Right lobe of liver (tissue), 6 donors: ENCODE data around the gene FLVCR2. TPM values are rescaled to one million over a fixed set of nuclear protein-coding genes. Genes with fewer than 3 reads are reported as not detected.

Experiments used
- ATAC-seq, 4 donors: fragments of 200-7000 bp; cut with Tn5 transposase; one replicate each; pipeline ENCODE4 v1.9.1; 2020; ENCODE audit warnings: mild to moderate bottlenecking in 4 of 4, moderate library complexity in 4 of 4
- DNase-seq, 3 donors: peaks; one replicate each; pipeline ENCODE4 v3.0.0-alpha.2; 2020
- H3K27ac ChIP-seq, 3 donors: fragments of 200-600 bp; one replicate each; pipeline ENCODE4 v1.8.0; 2022
- H3K27me3 ChIP-seq, 2 donors: fragments of 200-600 bp; one replicate each; pipeline ENCODE4 v1.8.0; 2022
- H3K36me3 ChIP-seq, 4 donors: fragments of 200-600 bp; sonication (generic) in 1 of 4; one replicate each; pipeline versions ENCODE4 v1.5.1 to v1.8.0; 2017 to 2022; ENCODE audit warnings: control low read depth in 1 of 4
- H3K4me1 ChIP-seq, 4 donors: fragments of 200-600 bp; sonication (generic) in 1 of 4; one replicate each; pipeline versions ENCODE4 v1.5.1 to v1.8.0; 2017 to 2022; ENCODE audit warnings: control low read depth in 1 of 4
- H3K4me3 ChIP-seq, 3 donors: fragments of 200-600 bp; one replicate each; pipeline ENCODE4 v1.8.0; 2022
- H3K9me3 ChIP-seq, 4 donors: fragments of 200-600 bp; sonication (generic) in 1 of 4; one replicate each; pipeline versions ENCODE4 v1.5.1 to v1.8.0; 2017 to 2022; ENCODE audit warnings: control low read depth in 1 of 4
- POLR2A ChIP-seq: fragments of 450-650 bp; IDR thresholded peaks from one replicate; pipeline ENCODE4 v1.6.1; 2017; ENCODE audit warnings: antibody characterized with exemption, mild to moderate bottlenecking
- WGBS: methylation state at CpG from one replicate; pipeline ENCODE4 v1.1.6; 2018; ENCODE audit warnings: low coverage, low lambda C conversion rate; ENCODE audit not compliant: insufficient coverage; ENCODE audit errors: missing lambda C conversion rate; 5-methylcytosine and 5-hydroxymethylcytosine counted together
- intact Hi-C, 2 donors: fragments of 100-400 bp; cut with DNase I; formaldehyde crosslinking; loops; one replicate each; pipeline versions ENCODE4 v1.11.2 to v1.14.1; 2022
- total RNA-seq, 6 experiments: library from RNA; depleted of rRNA in 2 of 6; stranded (reverse); fragments of >200 nt in 2 of 6; fragmentation: NEBNext Ultra II Directional in 3 of 6; extraction: Animal tissue kit (Norgen Biotek cat#: 25700) in 3 of 6; gene quantifications; one replicate each; pipeline versions ENCODE4 v1.1.0 to v1.2.4, GENCODE V29; 2016 to 2023
- TF ChIP-seq, protein P1 (sequence below), 4 donors: fragments of 200-600 bp in 3 of 4; fragments of 450-650 bp in 1 of 4; IDR thresholded peaks; one replicate each; pipeline versions ENCODE4 v1.5.1 to v1.8.0; 2016 to 2022; ENCODE audit warnings: antibody characterized with exemption in 4 of 4, mild to moderate bottlenecking in 2 of 4
- donor health status: DM: no; HTN: yes; CAD: no.
- donor health status: DM: no; HTN: no; CAD: no.
- donor health status: DM: no; HTN: no; CAD: no.
- donor health status: DM: no; HTN: yes; CAD: no.
- donor health status: DM: no; HTN: yes; CAD: no.

FLVCR2 gene
- total RNA-seq, 6 experiments from 2014 or later = 17.0 to 42.8 (median 27.8) TPM

- H3K4me3 ChIP-seq = no peak overlapping the region
- no peaks in the 10 kb centered on the region for H3K9me3 ChIP-seq
- no peak for TF ChIP-seq POLR2A
- TF ChIP-seq, protein P1, sequence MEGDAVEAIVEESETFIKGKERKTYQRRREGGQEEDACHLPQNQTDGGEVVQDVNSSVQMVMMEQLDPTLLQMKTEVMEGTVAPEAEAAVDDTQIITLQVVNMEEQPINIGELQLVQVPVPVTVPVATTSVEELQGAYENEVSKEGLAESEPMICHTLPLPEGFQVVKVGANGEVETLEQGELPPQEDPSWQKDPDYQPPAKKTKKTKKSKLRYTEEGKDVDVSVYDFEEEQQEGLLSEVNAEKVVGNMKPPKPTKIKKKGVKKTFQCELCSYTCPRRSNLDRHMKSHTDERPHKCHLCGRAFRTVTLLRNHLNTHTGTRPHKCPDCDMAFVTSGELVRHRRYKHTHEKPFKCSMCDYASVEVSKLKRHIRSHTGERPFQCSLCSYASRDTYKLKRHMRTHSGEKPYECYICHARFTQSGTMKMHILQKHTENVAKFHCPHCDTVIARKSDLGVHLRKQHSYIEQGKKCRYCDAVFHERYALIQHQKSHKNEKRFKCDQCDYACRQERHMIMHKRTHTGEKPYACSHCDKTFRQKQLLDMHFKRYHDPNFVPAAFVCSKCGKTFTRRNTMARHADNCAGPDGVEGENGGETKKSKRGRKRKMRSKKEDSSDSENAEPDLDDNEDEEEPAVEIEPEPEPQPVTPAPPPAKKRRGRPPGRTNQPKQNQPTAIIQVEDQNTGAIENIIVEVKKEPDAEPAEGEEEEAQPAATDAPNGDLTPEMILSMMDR (IDR thresholded peaks at IDR 0.05) = no peak
- H3K27ac ChIP-seq = no peak overlapping the region
- 94% methylated on average over 5 of the region's 6 CpGs for WGBS
- ATAC-seq = no peak
- no peak for DNase-seq
- H3K27me3 ChIP-seq = no peaks in the 10 kb centered on the region
- peaks cover 0 to 13% (median 5%) of the 10 kb centered on the region in 4 donors for H3K4me1 ChIP-seq
- intact Hi-C loops = no loop called here
- no peaks in the 10 kb centered on the region for H3K36me3 ChIP-seq
Observed at GRCh38 chr14:75553157-75553556, 25.3 kb upstream of the FLVCR2 start.

DNA sequence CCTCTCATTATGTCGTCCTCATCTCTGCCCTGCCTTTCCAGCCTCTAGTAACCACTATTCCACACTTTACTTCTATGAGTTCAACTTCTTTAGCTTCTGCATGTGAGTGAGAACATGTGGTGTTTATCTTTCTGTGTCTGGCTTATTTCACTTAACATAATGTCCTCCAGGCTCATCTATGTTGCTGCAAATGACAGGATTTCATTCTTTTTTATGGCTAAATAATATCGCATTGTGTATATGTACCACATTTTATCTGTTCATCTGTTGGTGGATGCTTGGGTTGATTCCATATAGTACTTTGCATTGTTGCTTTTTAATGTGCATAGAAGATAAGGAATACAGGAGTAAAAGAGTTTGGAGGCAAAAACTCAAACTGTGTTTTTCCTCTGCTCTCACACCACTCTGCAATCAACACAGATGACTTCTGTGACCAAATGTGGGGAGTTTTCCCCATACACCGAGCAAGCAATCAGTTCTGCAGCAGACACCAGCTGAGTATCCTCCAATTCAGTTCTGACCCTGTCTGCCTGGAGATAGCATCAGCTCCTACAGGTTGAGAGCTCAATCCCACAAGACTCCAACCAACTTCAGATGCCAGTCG lies 24.6 kb upstream of the FLVCR2 start:
- DNase-seq (no peak), ATAC-seq (no peak)
- WGBS = 54% methylated on average over 4 of the region's 4 CpGs
- intact Hi-C loops = no loop called here
- peaks cover 0 to 6% (median 1%) of the 10 kb centered on the region in 4 donors for H3K4me1 ChIP-seq
- TF ChIP-seq, protein P1 (IDR thresholded peaks at IDR 0.05) = no peak
- TF ChIP-seq POLR2A = no peak
- H3K4me3 ChIP-seq = no peak overlapping the region
- H3K27ac ChIP-seq = no peak overlapping the region
- no peaks in the 10 kb centered on the region for H3K9me3 ChIP-seq
- H3K27me3 ChIP-seq = no peaks in the 10 kb centered on the region
- H3K36me3 ChIP-seq = no peaks in the 10 kb centered on the region

GRCh38 chr14:75554482-75554881 lies 23.9 kb upstream of the FLVCR2 start:
- intact Hi-C loops = no loop called here
- ATAC-seq = no peak
- H3K9me3 ChIP-seq = no peaks in the 10 kb centered on the region

DNA sequence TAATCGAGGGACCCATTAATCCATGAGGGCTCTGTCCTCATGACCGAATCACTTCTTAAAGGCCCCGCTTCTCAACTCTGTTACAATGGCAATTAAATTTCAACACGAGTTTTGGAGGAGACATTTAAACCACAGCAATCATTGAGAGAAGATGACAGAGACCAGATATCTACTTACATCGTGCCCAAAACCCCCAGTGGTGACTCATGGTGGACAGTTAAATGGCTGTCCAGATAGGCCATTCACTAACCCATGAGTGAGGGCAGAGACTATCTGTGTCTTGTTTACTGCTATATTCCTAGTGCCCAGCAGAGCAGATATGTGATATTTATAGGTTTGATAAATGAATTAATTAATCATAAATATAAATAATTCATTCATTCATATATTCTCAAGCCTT lies 20.0 kb upstream of the FLVCR2 start:
- no peaks in the 10 kb centered on the region for H3K27me3 ChIP-seq
- H3K4me1 ChIP-seq = peaks cover 0 to 9% (median 3%) of the 10 kb centered on the region in 4 donors
- ATAC-seq (no peak), DNase-seq (no peak)
- TF ChIP-seq, protein P1 (IDR thresholded peaks at IDR 0.05) = no peak
- TF ChIP-seq POLR2A = no peak
- no peaks in the 10 kb centered on the region for H3K36me3 ChIP-seq
- H3K4me3 ChIP-seq = no peak overlapping the region
- H3K9me3 ChIP-seq = no peaks in the 10 kb centered on the region
- no peak overlapping the region for H3K27ac ChIP-seq
- 82% methylated on average over 5 of the region's 5 CpGs for WGBS
- intact Hi-C loops = no loop called here

More at GRCh38 chr14:75554482-75554881, 23.9 kb upstream of the FLVCR2 start:
- Histone ChIP-seq H3K4me3 (no peak overlapping the region), H3K4me1 (no peaks in the 10 kb centered on the region), H3K27me3 (no peaks in the 10 kb centered on the region), H3K27ac (no peak overlapping the region), H3K36me3 (no peaks in the 10 kb centered on the region)
- TF ChIP-seq POLR2A = no peak
- TF ChIP-seq, protein P1 (IDR thresholded peaks at IDR 0.05) = no peak
- 44% methylated on average over 2 of the region's 2 CpGs for WGBS
- no peak for DNase-seq
